Uterus (tissue), 2 donors: ENCODE data around the gene PLEKHA7.

ENCODE experiments used
- POLR2A ChIP-seq, 2 donors: fragments of 450-650 bp; IDR thresholded peaks; one replicate each; pipeline ENCODE4 v1.6.1; 2016; ENCODE audit warnings: antibody characterized with exemption in 2 of 2, mild to moderate bottlenecking in 1 of 2, moderate library complexity in 1 of 2
- TF ChIP-seq, protein P1 (sequence below), 4 experiments: fragments of 200-600 bp in 2 of 4; fragments of 450-650 bp in 2 of 4; sonication (generic) in 2 of 4; IDR thresholded peaks; one replicate each; pipeline ENCODE4 v1.5.1; 2016 to 2019; ENCODE audit warnings: antibody characterized with exemption in 4 of 4, mild to moderate bottlenecking in 2 of 4, moderate library complexity in 1 of 4

DNA sequence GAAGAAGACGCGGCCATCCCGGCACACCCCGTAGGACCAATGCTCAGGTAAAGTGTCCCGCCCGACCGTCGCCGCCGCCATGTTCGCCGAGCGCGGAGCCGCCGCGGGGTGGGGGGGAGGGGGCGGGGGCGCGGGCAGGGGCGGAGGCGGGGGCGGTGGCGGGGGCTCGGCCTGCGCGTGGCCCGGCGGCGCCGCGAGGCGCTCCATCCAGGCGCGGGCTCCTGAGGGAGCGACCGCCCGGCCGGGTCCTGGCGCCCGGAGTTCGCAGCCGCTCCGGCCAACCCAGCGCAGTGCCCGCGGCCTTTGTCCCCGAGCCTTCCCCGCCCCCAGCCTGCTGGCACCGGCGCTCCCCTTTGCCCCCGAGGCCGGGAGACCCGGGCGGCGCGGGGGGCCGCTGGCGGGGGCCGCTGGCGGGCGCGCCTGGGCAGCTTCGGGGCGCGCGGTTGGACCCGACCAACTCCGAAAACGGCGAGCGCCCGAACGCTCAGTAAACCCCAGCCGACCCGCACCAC is at the start of gene PLEKHA7:
- TF ChIP-seq POLR2A (IDR thresholded peaks at IDR 0.05): no peak
- TF ChIP-seq, protein P1, sequence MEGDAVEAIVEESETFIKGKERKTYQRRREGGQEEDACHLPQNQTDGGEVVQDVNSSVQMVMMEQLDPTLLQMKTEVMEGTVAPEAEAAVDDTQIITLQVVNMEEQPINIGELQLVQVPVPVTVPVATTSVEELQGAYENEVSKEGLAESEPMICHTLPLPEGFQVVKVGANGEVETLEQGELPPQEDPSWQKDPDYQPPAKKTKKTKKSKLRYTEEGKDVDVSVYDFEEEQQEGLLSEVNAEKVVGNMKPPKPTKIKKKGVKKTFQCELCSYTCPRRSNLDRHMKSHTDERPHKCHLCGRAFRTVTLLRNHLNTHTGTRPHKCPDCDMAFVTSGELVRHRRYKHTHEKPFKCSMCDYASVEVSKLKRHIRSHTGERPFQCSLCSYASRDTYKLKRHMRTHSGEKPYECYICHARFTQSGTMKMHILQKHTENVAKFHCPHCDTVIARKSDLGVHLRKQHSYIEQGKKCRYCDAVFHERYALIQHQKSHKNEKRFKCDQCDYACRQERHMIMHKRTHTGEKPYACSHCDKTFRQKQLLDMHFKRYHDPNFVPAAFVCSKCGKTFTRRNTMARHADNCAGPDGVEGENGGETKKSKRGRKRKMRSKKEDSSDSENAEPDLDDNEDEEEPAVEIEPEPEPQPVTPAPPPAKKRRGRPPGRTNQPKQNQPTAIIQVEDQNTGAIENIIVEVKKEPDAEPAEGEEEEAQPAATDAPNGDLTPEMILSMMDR (IDR thresholded peaks at IDR 0.05): no peak
